GM12865 (cell line): ENCODE data around the gene DNAJC5.

Experiments
- DNase-seq: peaks from one replicate; pipeline ENCODE4 v3.0.0; 2010; ENCODE audit warnings: low read depth
- H3K4me3 ChIP-seq: 2 replicates; pipeline ENCODE4 v1.5.1; 2011; ENCODE audit warnings: mild to moderate bottlenecking, low read depth, low read length, control low read depth
- TF ChIP-seq, protein P1 (sequence below): IDR thresholded peaks from 2 replicates; pipeline ENCODE4 v1.5.1; 2011; ENCODE audit warnings: low read length, control low read depth, low read depth, inconsistent platforms; ENCODE audit not compliant: insufficient read depth; ENCODE audit errors: missing control alignments

DNAJC5 gene

DNA sequence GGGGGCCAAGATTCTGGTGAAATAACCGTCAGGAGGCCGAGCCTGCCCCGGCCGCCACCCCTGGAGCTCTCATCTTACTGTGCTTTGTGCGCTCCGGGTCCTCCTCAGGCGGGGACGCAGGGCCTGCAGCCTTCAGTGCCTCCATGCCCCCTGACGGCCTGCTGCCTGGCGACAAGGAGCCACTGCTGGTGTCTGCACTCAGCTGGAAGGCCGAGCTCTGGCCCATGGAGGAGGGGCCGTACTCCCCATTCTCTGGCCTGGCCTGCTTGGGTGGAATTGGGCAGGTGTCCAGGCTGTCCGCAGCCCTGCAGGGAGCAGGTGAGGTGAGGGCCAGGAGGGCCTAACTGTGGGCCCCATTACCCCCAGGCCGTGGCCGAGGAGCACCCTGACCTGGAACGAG lies 69.5 kb downstream of the DNAJC5 start:
- TF ChIP-seq, protein P1, sequence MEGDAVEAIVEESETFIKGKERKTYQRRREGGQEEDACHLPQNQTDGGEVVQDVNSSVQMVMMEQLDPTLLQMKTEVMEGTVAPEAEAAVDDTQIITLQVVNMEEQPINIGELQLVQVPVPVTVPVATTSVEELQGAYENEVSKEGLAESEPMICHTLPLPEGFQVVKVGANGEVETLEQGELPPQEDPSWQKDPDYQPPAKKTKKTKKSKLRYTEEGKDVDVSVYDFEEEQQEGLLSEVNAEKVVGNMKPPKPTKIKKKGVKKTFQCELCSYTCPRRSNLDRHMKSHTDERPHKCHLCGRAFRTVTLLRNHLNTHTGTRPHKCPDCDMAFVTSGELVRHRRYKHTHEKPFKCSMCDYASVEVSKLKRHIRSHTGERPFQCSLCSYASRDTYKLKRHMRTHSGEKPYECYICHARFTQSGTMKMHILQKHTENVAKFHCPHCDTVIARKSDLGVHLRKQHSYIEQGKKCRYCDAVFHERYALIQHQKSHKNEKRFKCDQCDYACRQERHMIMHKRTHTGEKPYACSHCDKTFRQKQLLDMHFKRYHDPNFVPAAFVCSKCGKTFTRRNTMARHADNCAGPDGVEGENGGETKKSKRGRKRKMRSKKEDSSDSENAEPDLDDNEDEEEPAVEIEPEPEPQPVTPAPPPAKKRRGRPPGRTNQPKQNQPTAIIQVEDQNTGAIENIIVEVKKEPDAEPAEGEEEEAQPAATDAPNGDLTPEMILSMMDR, result no peak
- no peak for DNase-seq
- H3K4me3 ChIP-seq, result no peak overlapping the region

DNA sequence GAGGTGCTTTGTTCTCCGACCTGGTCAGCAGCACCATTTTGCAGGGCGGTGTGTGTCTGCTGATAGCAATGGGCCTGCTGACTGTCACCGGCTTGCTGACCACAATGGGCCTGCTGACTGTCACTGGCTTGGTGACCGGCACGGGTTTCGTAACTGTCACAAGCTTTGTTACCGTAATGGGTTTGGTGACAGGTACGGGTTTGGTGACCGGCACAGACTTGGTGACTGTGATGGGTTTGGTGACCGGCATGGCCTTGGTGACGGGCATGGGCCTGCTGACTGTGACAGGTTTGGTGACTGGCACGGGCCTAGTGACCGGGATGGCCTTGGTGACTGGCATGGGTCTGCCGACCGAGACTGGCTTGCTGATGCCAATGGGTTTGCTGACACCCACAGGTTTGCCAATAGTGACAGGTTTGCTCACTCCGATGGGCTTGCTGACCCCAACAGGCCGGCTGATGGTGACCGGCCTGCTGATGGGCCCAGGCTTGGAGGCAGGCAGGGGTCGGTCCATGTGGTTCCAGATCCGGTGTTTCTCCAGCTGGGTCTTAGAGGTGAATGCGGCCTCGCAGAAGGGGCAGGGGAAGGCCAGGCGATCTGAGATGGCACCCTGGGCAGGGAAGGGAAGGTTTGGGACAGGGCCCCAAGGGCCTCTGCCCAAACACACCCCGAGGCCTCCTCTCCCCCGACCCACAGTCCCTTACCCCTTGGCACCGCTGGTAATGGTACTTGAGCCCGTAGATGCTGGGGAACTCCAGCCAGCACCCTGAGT lies 71.4 kb downstream of the DNAJC5 start:
- TF ChIP-seq, protein P1, result no peak
- H3K4me3 ChIP-seq, result no peak overlapping the region
- no peak for DNase-seq

- H3K4me3 ChIP-seq, result no peak overlapping the region
- no peak for DNase-seq
- TF ChIP-seq, protein P1, result no peak
Measured at GRCh38 chr20:63966944-63967322, 72.0 kb downstream of the DNAJC5 start.

GRCh38 chr20:63967330-63968135 lies 72.6 kb downstream of the DNAJC5 start:
- H3K4me3 ChIP-seq, result no peak overlapping the region

GRCh38 chr20:63968136-63968927 lies 73.4 kb downstream of the DNAJC5 start:
- TF ChIP-seq, protein P1, result no peak
- peak overlapping the region; percentile 83 for H3K4me3 ChIP-seq
- DNase-seq, result no peak

More at GRCh38 chr20:63967330-63968135, 72.6 kb downstream of the DNAJC5 start:
- no peak for DNase-seq
- TF ChIP-seq, protein P1, result no peak

DNA sequence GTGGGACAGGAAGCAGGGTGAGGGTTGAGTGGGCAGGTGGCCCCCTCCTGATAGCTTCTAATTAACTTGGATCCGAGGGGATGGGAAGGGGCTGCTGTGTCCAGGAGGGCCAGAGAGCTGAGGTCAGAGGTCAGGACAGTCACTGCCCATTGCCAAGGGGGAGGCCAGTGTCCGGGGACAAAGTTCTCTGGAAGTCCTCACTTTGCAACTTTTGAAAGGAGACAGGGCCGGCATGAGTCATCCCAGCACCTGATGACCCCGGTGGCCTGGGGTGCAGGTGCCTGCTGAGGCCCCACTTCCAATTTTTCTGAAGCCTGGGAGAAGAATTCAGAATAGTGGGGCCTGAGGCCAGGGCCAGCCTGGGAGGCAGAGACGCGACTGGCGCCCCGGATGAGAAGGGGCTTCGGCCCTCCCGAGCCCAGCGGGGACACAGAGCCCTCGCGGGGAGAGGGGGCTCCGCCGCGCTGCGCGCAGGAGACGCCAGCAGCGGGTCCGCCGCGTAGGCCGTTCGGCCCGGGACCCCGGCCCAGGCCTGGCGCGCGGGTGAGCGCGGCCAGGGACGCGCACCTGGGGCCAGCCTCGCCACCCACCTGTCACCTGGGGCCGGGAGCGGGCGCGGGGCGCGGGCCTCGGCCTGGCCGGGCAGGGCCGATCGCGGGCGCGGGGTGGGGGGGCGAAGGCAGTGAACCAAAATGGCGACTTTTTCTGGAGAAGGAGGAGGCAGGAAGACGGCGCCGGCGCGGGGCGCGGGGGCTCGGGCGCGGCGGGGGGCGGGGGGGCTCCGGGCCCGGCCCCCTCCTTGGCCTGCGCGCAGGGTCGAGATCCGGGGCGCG lies 74.2 kb downstream of the DNAJC5 start:
- H3K4me3 ChIP-seq, result peak overlapping the region; percentile 83
- TF ChIP-seq, protein P1, result no peak
- no peak for DNase-seq
